OCI-LY3 (cell line): Measurements from ENCODE around the gene OGFR.

Experiments
- H2AFZ ChIP-seq: fragments of 200-600, 300-600 bp; shearing (Covaris generic); 2 replicates; pipeline ENCODE4 v1.6.0; 2014; ENCODE audit warnings: antibody characterized with exemption, low read depth, low read length
- H3K27ac ChIP-seq: fragments of 200-600, 300-600 bp; sonication (generic); 2 replicates; pipeline ENCODE4 v1.5.1; 2014; ENCODE audit warnings: mild to moderate bottlenecking, low read length, moderate library complexity, mixed read lengths
- H3K27me3 ChIP-seq: fragments of 200-600, 300-600 bp; sonication (generic); 2 replicates; pipeline ENCODE4 v1.6.1; 2014; ENCODE audit warnings: low read depth, low read length, mixed read lengths
- H3K36me3 ChIP-seq: fragments of 200-600, 300-600 bp; sonication (generic); replicated peaks from 2 replicates; pipeline ENCODE3; 2014; ENCODE audit warnings: low read depth, low read length, mixed read lengths
- H3K4me1 ChIP-seq: fragments of 300-600, 200-600 bp; sonication (generic); 2 replicates; pipeline ENCODE4 v1.6.1; 2014; ENCODE audit warnings: low read length, mixed read lengths
- H3K4me2 ChIP-seq: fragments of 200-600, 300-600 bp; sonication (generic); 2 replicates; pipeline ENCODE4 v1.6.1; 2014; ENCODE audit warnings: low read length, mixed read lengths
- H3K4me3 ChIP-seq: fragments of 300-600, 200-600 bp; sonication (generic); 2 replicates; pipeline ENCODE4 v1.5.1; 2014; ENCODE audit warnings: antibody characterized with exemption, mild to moderate bottlenecking, low read length, moderate library complexity
- H3K79me2 ChIP-seq: fragments of 300-600, 200-600 bp; shearing (Covaris generic); 2 replicates; pipeline ENCODE4 v1.6.1; 2014; ENCODE audit warnings: mild to moderate bottlenecking, low read length, mixed read lengths
- H3K9ac ChIP-seq: fragments of 300-600, 200-600 bp; shearing (Covaris generic); 2 replicates; pipeline ENCODE4 v1.6.0; 2014; ENCODE audit warnings: mild to moderate bottlenecking, low read length, moderate library complexity
- H3K9me3 ChIP-seq: fragments of 200-600, 300-600 bp; shearing (Covaris generic); 2 replicates; pipeline ENCODE4 v1.6.1; 2014; ENCODE audit warnings: low read length, mixed read lengths; ENCODE audit not compliant: insufficient read depth
- H4K20me1 ChIP-seq: fragments of 200-600, 300-600 bp; sonication (generic); 2 replicates; pipeline ENCODE4 v1.6.1; 2016; ENCODE audit warnings: low read length, mixed read lengths; ENCODE audit not compliant: insufficient read depth
- EZH2phosphoT487 ChIP-seq: fragments of 200-600 bp; shearing (Covaris generic); IDR thresholded peaks from 2 replicates; pipeline ENCODE4 v1.6.1; 2018; ENCODE audit warnings: antibody characterized with exemption, mixed run types, low read depth
- TF ChIP-seq, protein P1 (sequence below): fragments of 200-600, 300-600 bp; sonication (generic); IDR thresholded peaks from 2 replicates; pipeline ENCODE4 v1.5.1; 2014; ENCODE audit warnings: antibody characterized with exemption, low read length, low read depth

OGFR gene

DNA sequence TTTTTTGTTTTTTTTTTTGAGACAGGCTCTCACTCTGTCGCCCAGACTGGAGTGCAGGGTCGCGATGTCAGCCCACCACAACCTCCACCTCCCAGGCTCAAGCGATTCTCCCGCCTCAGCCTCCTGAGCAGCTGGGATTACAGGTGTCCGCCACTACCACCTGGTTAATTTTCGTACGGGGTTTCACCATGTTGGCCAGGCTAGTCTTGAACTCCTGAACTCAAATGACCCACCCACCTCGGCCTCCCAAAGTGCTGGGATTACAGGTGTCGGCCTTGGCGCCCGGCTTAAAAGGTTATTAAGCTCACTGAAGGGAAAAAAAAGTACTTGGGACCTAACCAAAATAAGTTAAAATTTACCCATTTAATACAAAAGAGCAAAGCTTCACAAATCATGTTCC, 55.1 kb downstream of the OGFR start:
- no peaks in the 10 kb centered on the region for H3K9me3 ChIP-seq
- H3K27me3 ChIP-seq: no peaks in the 10 kb centered on the region
- H3K36me3 ChIP-seq: peaks cover 53% of the 10 kb centered on the region
- peak overlapping the region; percentile 97 for H3K27ac ChIP-seq
- H3K4me2 ChIP-seq: peak overlapping the region; percentile 86
- no peak overlapping the region for H2AFZ ChIP-seq
- TF ChIP-seq, protein P1, sequence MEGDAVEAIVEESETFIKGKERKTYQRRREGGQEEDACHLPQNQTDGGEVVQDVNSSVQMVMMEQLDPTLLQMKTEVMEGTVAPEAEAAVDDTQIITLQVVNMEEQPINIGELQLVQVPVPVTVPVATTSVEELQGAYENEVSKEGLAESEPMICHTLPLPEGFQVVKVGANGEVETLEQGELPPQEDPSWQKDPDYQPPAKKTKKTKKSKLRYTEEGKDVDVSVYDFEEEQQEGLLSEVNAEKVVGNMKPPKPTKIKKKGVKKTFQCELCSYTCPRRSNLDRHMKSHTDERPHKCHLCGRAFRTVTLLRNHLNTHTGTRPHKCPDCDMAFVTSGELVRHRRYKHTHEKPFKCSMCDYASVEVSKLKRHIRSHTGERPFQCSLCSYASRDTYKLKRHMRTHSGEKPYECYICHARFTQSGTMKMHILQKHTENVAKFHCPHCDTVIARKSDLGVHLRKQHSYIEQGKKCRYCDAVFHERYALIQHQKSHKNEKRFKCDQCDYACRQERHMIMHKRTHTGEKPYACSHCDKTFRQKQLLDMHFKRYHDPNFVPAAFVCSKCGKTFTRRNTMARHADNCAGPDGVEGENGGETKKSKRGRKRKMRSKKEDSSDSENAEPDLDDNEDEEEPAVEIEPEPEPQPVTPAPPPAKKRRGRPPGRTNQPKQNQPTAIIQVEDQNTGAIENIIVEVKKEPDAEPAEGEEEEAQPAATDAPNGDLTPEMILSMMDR: no peak
- no peak for TF ChIP-seq EZH2phosphoT487
- H3K4me1 ChIP-seq: peaks cover 62% of the 10 kb centered on the region
- peaks cover 70% of the 10 kb centered on the region for H3K79me2 ChIP-seq
- H4K20me1 ChIP-seq: peaks cover 3% of the 10 kb centered on the region; the same call in 1 of the 2 replicates
- peak overlapping the region; percentile 95 for H3K9ac ChIP-seq
- H3K4me3 ChIP-seq: peak overlapping the region; percentile 97

DNA sequence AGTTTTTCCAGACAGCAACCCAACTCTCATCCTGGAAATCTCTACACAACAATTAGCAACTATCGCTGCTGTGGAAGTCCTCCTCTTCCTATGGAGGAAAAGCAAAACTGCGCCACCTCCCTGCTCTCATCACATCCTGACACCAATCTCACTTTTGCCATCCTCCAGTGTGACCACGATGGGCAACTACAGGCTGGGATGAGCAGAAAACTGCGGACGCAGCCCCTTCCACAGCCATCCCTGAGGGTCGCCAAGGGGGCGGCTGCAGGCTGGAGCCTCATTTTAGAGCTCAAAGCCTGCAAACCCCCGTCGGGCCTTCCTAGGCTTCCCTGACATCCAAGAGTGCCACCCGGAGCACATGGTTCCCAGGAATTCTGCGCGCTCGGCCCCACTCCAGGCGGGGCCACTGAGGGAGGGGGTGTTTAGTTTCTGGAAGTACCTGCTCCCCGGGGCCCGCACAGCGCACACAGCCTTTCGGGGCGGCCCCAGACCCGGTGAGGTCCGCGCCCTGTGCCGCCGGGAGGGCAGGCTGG, 55.8 kb downstream of the OGFR start:
- H2AFZ ChIP-seq: no peak overlapping the region
- H3K9ac ChIP-seq: peak overlapping the region; percentile 95
- H3K4me2 ChIP-seq: peak overlapping the region; percentile 86
- TF ChIP-seq, protein P1: peak; percentile 36
- TF ChIP-seq EZH2phosphoT487: no peak
- H3K4me3 ChIP-seq: peak overlapping the region; percentile 97
- H3K27me3 ChIP-seq: no peaks in the 10 kb centered on the region
- peaks cover 63% of the 10 kb centered on the region for H3K79me2 ChIP-seq
- no peaks in the 10 kb centered on the region for H3K9me3 ChIP-seq
- H3K36me3 ChIP-seq: peaks cover 47% of the 10 kb centered on the region
- H3K27ac ChIP-seq: peak overlapping the region; percentile 97
- no peaks in the 10 kb centered on the region for H4K20me1 ChIP-seq
- H3K4me1 ChIP-seq: peaks cover 54% of the 10 kb centered on the region

DNA sequence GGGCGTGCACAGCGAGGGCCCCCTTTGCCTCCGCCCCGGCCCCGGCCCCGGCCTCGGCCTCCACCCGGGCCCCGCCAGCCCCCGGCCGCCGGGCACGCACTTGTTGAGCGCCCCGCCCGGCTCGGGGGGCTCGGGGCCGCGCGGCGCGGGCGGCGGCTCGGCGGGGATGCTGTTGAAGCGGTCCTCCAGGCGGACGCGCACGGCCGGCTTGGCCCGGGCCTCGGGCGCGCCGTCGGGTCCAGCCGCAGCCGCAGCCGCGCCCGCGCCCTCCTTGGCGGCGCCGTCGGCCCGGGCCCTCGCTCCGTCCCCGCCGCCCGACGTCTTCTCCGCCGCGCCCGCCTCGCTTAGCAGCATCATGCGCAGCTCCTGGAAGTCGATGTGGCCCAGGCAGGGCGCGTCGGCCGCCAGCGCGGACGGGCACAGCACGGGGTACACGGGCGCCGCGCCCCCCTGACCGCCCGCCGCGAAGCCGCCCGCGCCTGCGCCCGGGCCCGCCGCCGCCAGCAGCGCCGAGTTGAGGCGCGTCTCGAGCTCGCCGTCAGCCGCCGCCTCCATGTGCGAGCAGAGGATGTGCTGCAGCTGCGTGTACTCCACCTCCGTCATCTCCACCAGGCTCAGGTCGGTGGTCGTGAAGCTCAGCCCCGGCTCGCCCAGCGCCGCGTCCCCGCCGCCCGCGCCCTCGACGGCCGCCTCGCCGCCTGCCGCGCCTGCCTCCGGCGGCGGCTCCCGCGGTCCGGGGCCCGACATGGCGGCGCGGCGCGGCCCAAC, 56.5 kb downstream of the OGFR start:
- Histone ChIP-seq H3K27me3 (no peaks in the 10 kb centered on the region), H3K4me2 (peak overlapping the region; percentile 86), H3K79me2 (peaks cover 56% of the 10 kb centered on the region), H3K4me3 (peak overlapping the region; percentile 97), H3K9ac (peak overlapping the region; percentile 95), H3K27ac (peak overlapping the region; percentile 97), H3K36me3 (peaks cover 42% of the 10 kb centered on the region), H4K20me1 (no peaks in the 10 kb centered on the region), H3K9me3 (no peaks in the 10 kb centered on the region), H2AFZ (no peak overlapping the region), H3K4me1 (peaks cover 49% of the 10 kb centered on the region)
- TF ChIP-seq EZH2phosphoT487: no peak
- TF ChIP-seq, protein P1: no peak

DNA sequence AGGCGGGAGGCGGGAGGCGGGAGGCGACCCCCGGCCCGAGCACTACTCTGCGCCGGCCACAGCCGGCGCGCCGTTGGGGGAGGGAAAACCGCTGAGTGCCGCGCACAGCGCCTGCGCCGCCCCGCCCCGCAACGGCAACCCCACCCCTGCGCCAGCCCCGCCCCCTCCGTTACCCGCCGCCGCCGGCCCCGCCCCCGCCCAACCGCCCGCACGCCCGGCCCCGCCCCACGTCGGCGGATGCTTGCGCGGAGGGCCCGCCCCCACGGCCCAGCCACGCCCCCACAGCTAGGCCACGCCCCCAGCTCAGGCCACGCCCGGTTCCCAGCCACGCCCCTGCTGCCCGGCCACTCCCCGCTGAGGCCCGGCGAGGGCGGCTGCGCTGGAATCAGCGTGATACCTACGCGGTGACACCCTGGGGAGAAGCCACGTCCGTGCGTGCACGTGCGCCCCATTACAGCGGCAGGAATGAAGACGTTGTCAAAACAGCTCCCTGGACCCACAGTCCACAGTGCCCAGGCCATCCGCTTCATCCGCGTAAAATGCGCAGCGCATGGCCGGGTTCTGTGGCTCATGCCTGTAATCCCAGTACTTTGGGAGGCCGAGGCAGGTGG, 57.2 kb downstream of the OGFR start, which contains the start of gene TCFL5:
Gene TCFL5 (minus strand): TSS at position 97 of the 611 bp plus-strand sequence. CDS start 152 bp downstream, outside the sequence.
- Histone ChIP-seq H3K9me3 (no peaks in the 10 kb centered on the region), H2AFZ (no peak within 1 kb of the TSS), H3K9ac (peak within 1 kb of the TSS; percentile 95), H3K36me3 (peaks cover 36% of the 10 kb centered on the region), H4K20me1 (no peaks in the 10 kb centered on the region), H3K27me3 (no peaks in the 10 kb centered on the region), H3K79me2 (peaks cover 49% of the 10 kb centered on the region), H3K4me1 (peaks cover 42% of the 10 kb centered on the region), H3K4me2 (peak within 1 kb of the TSS; percentile 86), H3K27ac (peak within 1 kb of the TSS; percentile 97), H3K4me3 (peak within 1 kb of the TSS; percentile 97)
- TF ChIP-seq, protein P1: no peak
- TF ChIP-seq EZH2phosphoT487: no peak
